ENCODE data around the gene IRF2BP2.
A peak's percentile ranks its signal among the peaks of the same experiment; 100 is the strongest.
"Not testable (repeated sequence)": the region's sequence is repeated elsewhere in the genome, so short reads cannot be mapped to it uniquely, and the experiment has no call there.

IRF2BP2 gene

DNA sequence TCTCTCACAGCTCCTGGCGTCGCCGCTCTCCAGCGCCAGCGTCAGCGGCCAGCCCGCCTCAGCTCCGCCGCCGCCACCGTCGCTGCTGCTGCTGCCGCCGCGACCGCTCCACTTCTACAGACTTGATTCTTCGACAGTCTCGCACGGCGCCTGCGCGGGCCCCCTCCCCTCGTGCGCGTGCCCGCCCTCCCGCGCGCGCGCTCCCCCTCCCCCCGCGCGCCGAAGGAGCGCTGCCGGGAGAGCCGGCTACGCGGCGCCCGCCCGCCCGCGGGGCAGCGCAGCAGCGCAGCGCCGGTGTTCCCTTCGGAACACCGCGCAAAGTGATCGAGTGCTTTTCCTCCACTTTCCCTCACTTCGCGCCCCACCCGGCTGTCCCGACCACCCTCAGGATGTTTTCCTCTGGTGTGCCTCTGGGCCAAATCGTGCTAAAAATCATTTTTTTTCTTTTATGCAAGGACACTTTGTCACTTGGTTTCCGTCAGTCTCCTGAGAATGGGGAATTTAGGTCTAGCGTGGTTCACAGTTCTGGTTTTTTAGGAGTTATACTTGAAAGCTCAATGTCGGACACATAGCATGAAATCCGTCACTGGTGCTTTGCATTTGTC lies at the start of gene IRF2BP2:
Gene IRF2BP2, minus strand, starts transcription at position 118 of the 605 bp plus-strand sequence. CDS start 684 bp downstream, outside the sequence.
- DNase-seq = peak; percentile 82 to 83

DNA sequence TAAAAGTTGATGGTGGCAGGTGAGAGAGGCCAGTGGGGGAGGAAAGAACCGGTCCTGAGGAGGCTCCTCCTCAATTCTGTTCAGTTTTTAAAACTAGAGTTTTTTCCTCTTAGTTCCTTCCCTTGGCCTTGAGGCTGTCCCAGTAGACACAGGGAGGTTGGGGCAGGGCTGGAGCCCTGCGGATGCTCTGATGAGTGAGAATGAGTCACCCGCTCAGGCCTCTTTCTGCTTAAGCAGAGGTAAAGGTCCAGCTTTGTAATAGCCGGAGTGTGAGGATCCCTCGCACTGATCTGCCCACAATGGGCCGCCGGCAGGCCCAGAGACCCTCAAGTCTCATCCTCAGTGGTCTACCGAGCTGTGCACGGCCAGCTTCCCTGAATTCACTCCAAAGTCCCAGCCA lies 49.6 kb upstream of the IRF2BP2 start:
- no peak for DNase-seq

DNA sequence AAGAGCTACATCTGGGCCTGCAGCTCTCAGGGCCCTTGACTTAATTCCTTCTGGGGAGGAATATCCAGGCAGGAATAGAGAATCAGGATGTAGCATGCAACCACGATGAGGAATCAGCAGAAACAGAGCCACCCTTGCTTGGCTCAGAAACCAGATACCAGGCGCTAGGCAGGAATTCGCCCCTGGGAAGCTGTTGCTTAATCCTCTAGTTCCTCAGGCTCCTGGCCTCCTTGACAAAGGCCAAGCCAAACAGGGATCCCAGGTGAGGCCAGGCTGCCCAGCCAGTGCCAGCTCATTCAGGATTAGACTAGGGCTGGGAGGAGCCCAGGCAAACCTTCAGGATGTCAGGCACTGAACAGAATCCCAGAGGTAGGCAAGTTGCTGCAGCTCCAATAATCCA lies 48.2 kb upstream of the IRF2BP2 start:
- no peak for DNase-seq

DNA sequence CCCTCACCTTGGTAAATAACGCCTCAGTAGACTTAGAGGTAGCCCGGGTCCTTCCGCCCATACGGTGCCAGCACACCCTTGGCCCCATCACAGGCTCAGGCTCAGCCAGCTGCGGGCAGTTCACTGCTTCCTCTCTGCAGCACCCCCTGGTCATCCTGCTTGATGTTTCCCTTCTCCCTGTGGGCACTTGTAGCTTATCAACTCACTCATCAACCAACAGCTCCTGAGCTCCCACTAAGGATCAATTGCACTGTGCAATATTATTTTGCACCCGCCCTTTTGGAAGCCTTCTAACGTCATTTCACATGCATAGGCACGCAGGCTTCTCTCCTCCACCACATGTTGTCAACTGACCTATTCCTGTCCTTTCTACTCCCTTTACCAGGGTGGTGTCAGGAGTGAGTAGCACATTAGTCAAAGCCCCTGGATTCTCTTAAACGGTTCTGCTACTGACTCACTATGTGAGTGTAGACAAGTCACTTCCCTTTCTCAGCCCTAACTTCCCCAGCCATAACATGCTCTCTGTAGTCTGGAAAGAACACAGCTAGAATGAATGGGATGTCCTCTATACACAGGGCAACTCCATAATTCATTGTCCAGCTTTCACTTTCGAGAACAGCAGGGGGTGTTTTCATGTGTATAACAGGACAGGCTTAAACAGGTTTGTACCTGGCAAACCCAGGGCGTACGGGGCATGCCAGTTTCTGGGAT lies 47.1 kb upstream of the IRF2BP2 start:
- DNase-seq = no peak

DNA sequence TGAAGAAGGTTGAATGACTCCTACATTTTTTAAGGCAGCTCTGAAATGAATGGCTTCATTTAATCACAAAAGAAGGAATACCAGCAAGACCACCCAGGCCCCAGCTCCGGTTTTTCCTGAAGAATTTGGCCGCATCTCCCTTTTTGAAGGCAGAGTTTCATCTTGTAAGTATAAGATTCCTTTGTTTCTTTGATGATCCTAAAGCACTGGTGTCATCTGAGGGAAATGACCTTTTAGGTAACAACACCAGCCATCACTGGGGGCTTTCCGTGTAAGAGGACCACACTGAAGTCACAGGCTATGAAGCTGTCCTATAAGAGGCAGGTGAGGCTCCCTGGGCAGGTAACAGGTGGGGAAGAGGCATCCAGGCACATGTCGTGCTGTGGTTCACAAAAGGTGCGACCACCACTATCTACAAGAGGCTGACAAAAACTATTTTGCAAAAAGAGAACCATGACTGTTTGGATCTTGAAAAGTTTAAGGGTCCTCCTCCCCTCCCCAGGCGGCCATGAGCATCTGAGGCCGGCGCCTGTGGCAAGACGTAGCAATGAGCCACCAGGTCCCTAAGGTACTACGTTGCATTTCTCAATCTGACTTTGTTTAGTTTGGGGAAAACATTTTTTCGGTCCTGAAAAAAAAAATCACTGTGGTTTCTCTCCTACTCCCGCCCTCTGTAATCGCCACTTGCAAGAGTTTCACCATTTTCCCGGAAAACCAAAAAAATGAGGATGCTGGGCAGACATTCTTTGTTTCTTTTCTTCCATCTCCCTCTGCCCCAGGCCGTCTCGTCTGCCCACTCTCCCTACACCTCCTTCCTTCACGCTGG lies 46.3 kb upstream of the IRF2BP2 start:
- no peak for DNase-seq

DNA sequence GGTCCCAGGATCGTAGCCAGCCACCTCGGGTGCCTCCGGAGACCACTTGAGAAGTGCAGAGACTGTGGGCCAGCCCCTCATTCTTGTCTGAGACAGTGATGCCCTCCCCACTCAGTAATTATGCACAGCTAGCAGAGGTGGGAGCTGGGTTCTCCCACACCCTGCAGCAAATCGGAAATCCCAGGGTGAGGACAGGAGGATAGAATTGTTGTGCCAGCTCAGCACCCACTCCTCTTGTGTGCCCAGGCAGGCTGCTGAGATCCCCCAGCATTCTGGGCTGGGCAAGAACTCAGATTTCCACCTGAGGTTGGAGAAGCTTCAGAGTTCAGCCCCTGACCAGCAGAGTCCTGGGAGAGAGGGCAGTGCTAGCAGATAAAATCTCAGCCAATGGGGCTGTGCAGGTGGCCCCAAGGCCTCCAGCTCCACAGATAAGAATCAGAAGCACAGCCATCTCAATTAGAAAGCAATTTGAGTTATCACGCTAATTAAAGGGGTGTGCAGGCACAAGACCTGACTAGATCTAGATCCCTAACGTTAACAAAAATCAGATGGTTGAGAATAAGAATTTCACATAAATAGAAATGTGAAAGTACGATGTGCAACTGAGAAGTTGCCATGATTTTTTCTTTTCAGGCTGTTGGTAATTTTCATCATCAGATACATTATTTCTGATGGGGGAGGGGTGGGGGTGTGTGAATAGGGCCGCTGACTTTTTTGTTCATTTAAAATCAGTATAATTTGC lies 45.5 kb upstream of the IRF2BP2 start:
- no peak for DNase-seq

DNA sequence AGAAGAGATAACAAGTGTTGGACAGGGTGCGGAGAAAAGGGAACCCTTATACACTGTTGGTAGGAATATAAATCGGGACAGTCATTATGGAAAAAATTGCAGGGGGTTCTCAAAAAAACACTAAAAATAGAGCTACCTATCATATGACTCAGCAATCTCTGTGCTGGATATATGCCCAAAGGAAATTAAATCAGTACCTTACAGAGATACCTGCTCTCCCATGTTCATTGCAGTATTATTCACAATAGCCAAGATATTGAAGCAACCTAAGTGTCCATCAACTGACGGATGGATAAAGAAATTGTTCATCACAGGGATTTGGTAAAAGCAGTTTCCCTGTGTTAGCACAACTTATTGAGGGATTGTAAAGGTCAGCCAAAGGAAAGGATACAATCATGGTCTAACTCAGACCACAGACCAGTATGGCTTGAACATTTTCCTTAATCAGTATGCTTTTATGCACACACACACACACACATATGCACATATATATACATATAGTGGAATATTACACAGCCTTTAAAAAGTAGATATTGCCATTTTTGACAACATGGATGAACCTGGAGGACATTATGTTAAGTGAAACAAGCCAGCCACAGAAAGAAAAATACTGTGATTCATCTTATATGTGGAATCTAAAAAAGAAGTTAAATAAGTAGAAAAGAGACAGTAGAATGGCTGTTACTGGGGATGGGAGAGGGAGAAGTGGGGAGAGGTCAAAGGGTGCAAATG lies 44.2 kb upstream of the IRF2BP2 start:
- no peak for DNase-seq

- no peak for DNase-seq
These were observed 39.6 kb upstream of the IRF2BP2 start for GRCh38 chr1:234649432-234650081.

DNA sequence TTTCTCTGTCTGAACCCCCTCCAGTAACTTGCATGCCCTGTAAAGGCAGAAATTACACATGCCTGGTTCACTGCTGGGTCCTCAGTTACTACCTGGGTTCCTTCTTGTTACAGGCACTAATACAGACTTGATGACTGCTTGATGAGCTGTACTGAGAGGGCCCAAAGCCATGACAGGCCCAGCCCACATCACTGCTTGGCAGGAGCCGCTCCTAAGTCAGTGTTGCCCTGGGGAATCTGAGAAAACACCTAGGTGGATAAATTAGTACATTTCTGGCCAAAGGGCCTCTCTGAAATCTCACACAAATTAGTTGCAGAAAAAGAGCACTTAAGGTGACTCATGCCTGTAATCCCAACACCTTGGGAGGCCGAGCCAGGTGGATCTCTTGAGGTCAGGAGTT lies 37.8 kb upstream of the IRF2BP2 start:
- DNase-seq = no peak

DNA sequence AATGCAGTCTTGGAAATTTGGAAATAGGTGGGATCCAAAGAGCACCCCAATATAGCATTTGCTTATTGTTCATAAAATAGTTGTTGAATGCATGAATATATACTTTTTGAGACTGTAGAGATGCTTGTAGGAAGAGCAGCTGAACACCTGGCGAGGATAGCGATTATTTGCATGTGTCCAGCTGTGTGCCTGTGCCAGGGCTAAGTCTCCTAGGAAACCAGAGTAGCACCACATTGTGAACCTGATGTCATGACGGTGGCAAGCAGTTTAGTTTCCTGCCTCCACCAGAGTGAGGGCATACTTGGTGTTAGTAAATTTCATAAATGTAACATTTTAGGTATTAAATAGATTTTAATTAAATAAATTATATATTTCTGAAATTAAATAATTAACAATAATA lies 37.3 kb upstream of the IRF2BP2 start:
- DNase-seq = no peak

DNA sequence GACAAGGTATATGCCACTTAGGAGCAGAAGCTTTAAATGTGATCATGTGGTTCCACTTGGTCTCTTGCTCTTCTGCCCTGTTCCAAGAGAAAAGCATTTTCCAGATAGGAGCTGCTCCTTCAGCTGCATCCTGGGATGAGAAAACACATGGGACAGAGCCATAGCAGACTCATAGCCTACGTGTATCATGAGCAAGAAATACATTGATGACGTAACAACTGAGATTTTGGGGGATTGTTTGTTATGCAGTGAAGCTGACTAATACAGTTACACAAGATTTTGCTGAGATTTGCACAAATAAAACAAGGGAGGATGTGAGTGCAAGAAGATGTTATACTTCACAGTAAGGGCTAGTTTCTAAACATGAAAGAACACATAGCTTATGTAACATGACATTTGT lies 36.0 kb upstream of the IRF2BP2 start:
- DNase-seq = no peak

DNA sequence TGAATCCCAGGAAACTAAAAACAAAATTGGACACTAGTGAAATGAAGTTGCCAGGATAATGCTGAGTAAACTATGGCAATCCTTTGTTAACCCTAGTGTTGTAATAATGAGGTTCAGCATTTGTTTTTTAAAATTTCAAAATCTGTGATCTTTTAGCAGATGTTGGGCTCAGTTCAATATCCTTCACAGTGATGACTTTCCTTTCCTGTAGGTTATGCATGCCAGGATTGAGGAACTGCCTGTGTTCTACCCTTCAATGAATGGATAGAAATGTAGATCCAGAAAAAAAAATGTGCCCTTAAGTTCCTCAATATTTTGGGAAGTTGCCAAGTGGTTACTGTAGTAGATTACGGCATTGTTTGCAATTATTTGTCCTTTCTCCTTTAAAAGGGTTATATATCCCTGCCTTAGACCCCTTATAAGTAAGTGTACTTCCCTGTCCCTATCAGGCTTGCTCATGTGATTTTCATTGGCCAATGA lies 35.5 kb upstream of the IRF2BP2 start:
- DNase-seq = no peak

- DNase-seq = no peak
These were observed 35.0 kb upstream of the IRF2BP2 start for GRCh38 chr1:234644928-234645327.

DNA sequence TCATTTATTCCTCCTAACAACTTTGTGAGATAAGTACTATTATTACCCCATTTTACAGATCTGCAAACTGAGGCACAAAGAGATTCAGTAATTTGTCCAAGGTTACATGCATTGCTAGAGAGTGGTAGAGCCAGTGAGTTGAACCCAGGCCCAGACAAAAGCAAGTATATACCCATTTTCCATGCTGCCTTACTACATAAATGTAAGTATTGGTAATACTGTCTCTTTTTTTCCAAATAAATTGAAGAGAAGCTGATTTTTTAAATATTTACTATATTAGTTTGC lies 33.8 kb upstream of the IRF2BP2 start:
- no peak for DNase-seq

- DNase-seq = no peak
These were observed 33.3 kb upstream of the IRF2BP2 start for GRCh38 chr1:234643111-234643849.

DNA sequence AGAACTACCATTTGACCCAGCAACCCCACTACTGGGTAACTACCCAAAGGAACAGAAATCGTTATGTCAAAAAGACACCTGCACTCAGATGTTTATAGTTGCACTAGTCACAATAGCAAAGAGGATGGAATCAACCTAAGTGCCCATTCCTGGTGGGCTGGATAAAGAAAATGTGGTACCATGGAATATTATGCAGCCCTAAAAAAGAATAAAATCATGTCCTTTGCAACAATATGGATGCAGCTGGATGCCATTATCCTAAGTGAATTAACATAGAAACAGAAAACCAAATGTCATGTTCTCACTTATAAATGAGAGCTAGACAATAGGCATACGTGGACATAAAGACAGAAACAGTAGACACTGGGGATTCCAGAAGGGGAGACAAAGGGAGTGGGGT lies 32.5 kb upstream of the IRF2BP2 start:
- DNase-seq = no peak

GRCh38 chr1:234639961-234640360 lies 30.0 kb upstream of the IRF2BP2 start:
- DNase-seq = no peak

GRCh38 chr1:234638832-234639799 lies 29.1 kb upstream of the IRF2BP2 start:
- no peak for DNase-seq

- DNase-seq = not testable (repeated sequence)
These were observed 24.9 kb upstream of the IRF2BP2 start for GRCh38 chr1:234634922-234635321.

DNA sequence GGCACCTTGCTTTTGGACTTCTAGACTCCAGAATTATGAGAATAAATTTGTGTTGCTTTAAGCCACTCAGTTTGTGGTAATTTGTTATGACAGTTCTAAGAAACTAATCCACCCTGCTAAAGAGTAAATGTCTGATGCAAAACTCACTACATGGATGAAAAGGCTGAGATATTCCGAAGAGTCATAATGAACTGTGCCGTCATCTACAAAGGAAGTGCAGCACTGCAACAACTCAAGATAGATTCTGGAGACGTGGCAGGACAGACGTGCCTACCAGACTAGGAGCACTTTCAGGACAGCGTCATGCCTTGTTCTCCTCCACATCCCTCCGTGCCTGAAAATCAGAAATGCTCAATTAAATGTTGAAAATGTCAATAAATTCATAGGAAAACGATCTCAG lies 24.4 kb upstream of the IRF2BP2 start:
- no peak for DNase-seq

Measured in hippocampal formation (tissue), 2 donors.